IMR-90 (cell line): ENCODE measurements around the gene NEURL2. TPM values are rescaled to one million over a fixed set of nuclear protein-coding genes. Genes with fewer than 3 reads are reported as not detected.

ENCODE experiments used
- ATAC-seq: fragments of 200-7000 bp; cut with Tn5 transposase; 2 replicates; pipeline ENCODE4 v1.9.1; 2020; ENCODE audit warnings: low read depth, mild to moderate bottlenecking, moderate library complexity
- BruUV-seq: library from RNA; stranded (reverse); fragments of 400-500 nt; replicated peaks from 2 replicates; lab custom pipeline; 2021; lab: Mats Ljungman, UMichigan
- CTCF ChIA-PET: fragments of 300-600 bp; formaldehyde crosslinking; extraction: SDS; loops from one replicate; lab custom pipeline; 2021; ENCODE audit warnings: antibody characterized with exemption; lab: Yijun Ruan, JAX
- POLR2A ChIA-PET: fragments of 300-600 bp; sonication (Branson Sonifier 250); formaldehyde crosslinking; loops from one replicate; lab custom pipeline; 2022; ENCODE audit warnings: antibody characterized with exemption; ENCODE audit not compliant: unreplicated experiment; lab: Charles Lee
- DNase-seq: peaks from one replicate; pipeline ENCODE4 v3.0.0; 2013
- H2AFZ ChIP-seq: replicated peaks from 2 replicates; pipeline ENCODE3; 2013; ENCODE audit warnings: low read length, mild to moderate bottlenecking; ENCODE audit not compliant: poor library complexity
- H2AK5ac ChIP-seq: 2 replicates; pipeline ENCODE4 v1.6.1; 2013; ENCODE audit warnings: low read depth, low read length, inconsistent platforms
- H2AK9ac ChIP-seq: replicated peaks from 2 replicates; pipeline ENCODE3; 2013; ENCODE audit warnings: mild to moderate bottlenecking, low read depth, low read length, moderate library complexity; ENCODE audit not compliant: poor library complexity
- H2BK120ac ChIP-seq: 2 replicates; pipeline ENCODE4 v1.6.1; 2013; ENCODE audit warnings: low read depth, low read length, inconsistent platforms
- H2BK15ac ChIP-seq: 3 replicates; pipeline ENCODE4 v1.6.1; 2013; ENCODE audit warnings: low read depth, low read length, inconsistent platforms
- H2BK20ac ChIP-seq: 2 replicates; pipeline ENCODE4 v1.6.1; 2013; ENCODE audit warnings: low read depth, mild to moderate bottlenecking, inconsistent platforms, low read length, moderate library complexity
- H2BK5ac ChIP-seq: 2 replicates; pipeline ENCODE4 v1.6.1; 2013; ENCODE audit warnings: mild to moderate bottlenecking, low read depth, low read length, inconsistent platforms; ENCODE audit not compliant: poor library complexity, severe bottlenecking
- H3K14ac ChIP-seq: replicated peaks from 2 replicates; pipeline ENCODE4 v1.6.1; 2013; ENCODE audit warnings: low read depth, low read length, inconsistent platforms
- H3K18ac ChIP-seq: 2 replicates; pipeline ENCODE4 v1.6.1; 2013; ENCODE audit warnings: low read depth, low read length, control low read depth
- H3K23ac ChIP-seq: 2 replicates; pipeline ENCODE4 v1.6.1; 2013; ENCODE audit warnings: low read depth, low read length, inconsistent platforms
- H3K27ac ChIP-seq: 2 replicates; pipeline ENCODE4 v1.5.1; 2013; ENCODE audit warnings: mild to moderate bottlenecking, control low read depth, low read length; ENCODE audit not compliant: insufficient read depth
- H3K27me3 ChIP-seq: 2 replicates; pipeline ENCODE4 v1.6.1; 2013; ENCODE audit warnings: low read length; ENCODE audit not compliant: control insufficient read depth, insufficient read depth
- H3K36me3 ChIP-seq: 2 replicates; pipeline ENCODE4 v1.6.1; 2013; ENCODE audit warnings: low read length, mixed read lengths; ENCODE audit not compliant: control insufficient read depth, insufficient read depth
- H3K4ac ChIP-seq: 2 replicates; pipeline ENCODE4 v1.6.1; 2013; ENCODE audit warnings: low read depth, low read length, inconsistent platforms
- H3K4me1 ChIP-seq: 2 replicates; pipeline ENCODE4 v1.6.1; 2013; ENCODE audit warnings: low read length, mixed read lengths; ENCODE audit not compliant: control insufficient read depth, insufficient read depth
- H3K4me2 ChIP-seq: 2 replicates; pipeline ENCODE4 v1.6.1; 2013; ENCODE audit warnings: low read depth, mild to moderate bottlenecking, control low read depth, low read length, moderate library complexity
- H3K4me3 ChIP-seq: 2 replicates; pipeline ENCODE4 v1.5.1; 2013; ENCODE audit warnings: low read depth, mild to moderate bottlenecking, control low read depth, low read length, moderate library complexity; ENCODE audit not compliant: insufficient read depth
- H3K56ac ChIP-seq: 2 replicates; pipeline ENCODE4 v1.6.1; 2013; ENCODE audit warnings: low read length, inconsistent platforms; ENCODE audit not compliant: insufficient read depth; ENCODE audit errors: extremely low read depth
- H3K79me1 ChIP-seq, 2 experiments: 2 replicates each; pipeline ENCODE4 v1.6.1; 2013; ENCODE audit warnings: low read length in 2 of 2, inconsistent platforms in 1 of 2, low read depth in 1 of 2
- H3K9ac ChIP-seq: 2 replicates; pipeline ENCODE4 v1.6.1; 2013; ENCODE audit warnings: low read depth, low read length, control low read depth
- H3K9me1 ChIP-seq: 2 replicates; pipeline ENCODE4 v1.6.1; 2013; ENCODE audit warnings: low read length, inconsistent platforms; ENCODE audit not compliant: insufficient read depth
- H3K9me3 ChIP-seq: 2 replicates; pipeline ENCODE4 v1.6.1; 2013; ENCODE audit warnings: low read length; ENCODE audit not compliant: control insufficient read depth, insufficient read depth
- H4K20me1 ChIP-seq: 2 replicates; pipeline ENCODE4 v1.6.1; 2013; ENCODE audit warnings: low read length, inconsistent platforms; ENCODE audit not compliant: insufficient read depth
- H4K5ac ChIP-seq: 2 replicates; pipeline ENCODE4 v1.6.1; 2013; ENCODE audit warnings: mild to moderate bottlenecking, low read depth, low read length, control low read depth
- H4K8ac ChIP-seq, 2 experiments: 2 replicates each; pipeline ENCODE4 v1.6.1; 2013; ENCODE audit warnings: low read depth in 2 of 2, low read length in 2 of 2, control low read depth in 1 of 2, inconsistent platforms in 1 of 2
- H4K91ac ChIP-seq: 2 replicates; pipeline ENCODE4 v1.6.1; 2013; ENCODE audit warnings: low read depth, low read length, inconsistent platforms; ENCODE audit not compliant: insufficient read depth
- FOS ChIP-seq: fragments of 150-350 bp; IDR thresholded peaks from 2 replicates; pipeline ENCODE4 v1.6.1; 2016; ENCODE audit warnings: low read depth, low read length
- SMC3 ChIP-seq: fragments of 150-350 bp; IDR thresholded peaks from 2 replicates; pipeline ENCODE4 v1.6.1; 2016; ENCODE audit warnings: low read depth, mild to moderate bottlenecking, antibody characterized with exemption, low read length, moderate library complexity
- WGBS, 2 experiments: methylation state at CpG; one replicate each; pipeline versions ENCODE4 v1.1.5 to v1.1.7; 2013; ENCODE audit warnings: missing lambda C conversion rate in 2 of 2; ENCODE audit not compliant: insufficient read length in 1 of 2; ENCODE audit errors: extremely low coverage in 2 of 2; 5-methylcytosine and 5-hydroxymethylcytosine counted together
- dilution Hi-C: fragments of 300-500 bp; cut with HindIII; formaldehyde crosslinking; loops from one replicate; pipeline ENCODE4 v1.14.3; 2018; ENCODE audit warnings: low sequenced_read_pairs; ENCODE audit not compliant: unreplicated experiment
- in situ Hi-C: fragments of 300-500 bp; cut with MboI; formaldehyde crosslinking; loops from 3 replicates; pipeline ENCODE4 v1.14.3; 2019; ENCODE audit warnings: low sequenced_read_pairs, inconsistent platforms, mixed read lengths
- intact Hi-C: fragments of 100-400 bp; cut with micrococcal nuclease; formaldehyde crosslinking; loops from 2 replicates; pipeline ENCODE4 v1.10.0; 2022
- polyA plus RNA-seq, 3 experiments: library from polyadenylated mRNA; depleted of rRNA; stranded (reverse); fragments of >200 nt; gene quantifications; 2 replicates each; pipeline ENCODE4 v1.2.3, GENCODE V29; 2012; ENCODE audit warnings: low replicate concordance in 1 of 3
- total RNA-seq: library from RNA; depleted of rRNA; stranded (reverse); fragments of >200 nt; gene quantifications from 2 replicates; pipeline ENCODE4 v1.2.3, GENCODE V29; 2012

Gene NEURL2
- total and polyA plus RNA-seq, 2 of the 4 experiments (the other 2 are of a cell fraction): 1.1 to 2.5 TPM

GRCh38 chr20:45873409-45874103 is 17.5 kb downstream of the NEURL2 start:
- CTCF ChIA-PET: no interaction called here
- Histone ChIP-seq H4K5ac (no peak overlapping the region), H2BK15ac (no peak overlapping the region), H2AFZ (no peak overlapping the region), H2AK9ac (no peak overlapping the region), H3K9me1 (peaks cover 7% of the 10 kb centered on the region), H2BK20ac (no peak overlapping the region), H3K27ac (peak overlapping the region; percentile 33; the same call in 1 of the 2 replicates), H3K27me3 (no peaks in the 10 kb centered on the region), H3K14ac (no peak overlapping the region), H3K4me3 (no peak overlapping the region), H3K4me1 (peaks cover 8% of the 10 kb centered on the region), H3K56ac (no peak overlapping the region), H4K8ac (no peak overlapping the region), H4K91ac (no peak overlapping the region), H2BK120ac (no peak overlapping the region), H2AK5ac (no peak overlapping the region), H3K36me3 (peaks cover 17% of the 10 kb centered on the region), H3K18ac (no peak overlapping the region), H3K79me1 (0 out of 4 replicates have a peak, but pooled peaks cover 0 to 5% of the 10 kb centered on the region in 2 experiments), H3K4me2 (peak overlapping the region; percentile 10; the same call in 1 of the 2 replicates), H3K9ac (no peak overlapping the region), H3K4ac (no peak overlapping the region), H3K9me3 (no peaks in the 10 kb centered on the region), H3K23ac (no peak overlapping the region), H4K20me1 (no peaks in the 10 kb centered on the region), H2BK5ac (peak overlapping the region; percentile 68)
- ATAC-seq: peak; percentile 91
- no TSS peak for BruUV-seq
- TF ChIP-seq FOS (peak; percentile 23; the same call in 1 of the 2 replicates), SMC3 (no peak)
- in situ Hi-C loops (no loop called here), intact Hi-C loops (no loop called here), dilution Hi-C loops (no loop called here)
- POLR2A ChIA-PET: no interaction called here
- DNase-seq: peak; percentile 67
- no CpG with 5 or more reads among the region's 1 CpG for WGBS, 2 experiments
